Measurements from ENCODE around the gene HOXB4. TPM values are rescaled to one million over a fixed set of nuclear protein-coding genes. Genes with fewer than 3 reads are reported as not detected.
A peak's percentile ranks its signal among the peaks of the same experiment; 100 is the strongest.

Gene HOXB4
- total and polyA plus RNA-seq, 2 of the 4 experiments (the other 2 are of a cell fraction): 2.0 to 8.5 TPM

GRCh38 chr17:48586355-48587258, 8.5 kb upstream of the HOXB4 start:
- peak overlapping the region; percentile 97 for H2BK120ac ChIP-seq (ENCODE audit: low read depth, low read length)
- peak overlapping the region; percentile 84 for H2BK20ac ChIP-seq (ENCODE audit: low read depth, low read length)
- peak overlapping the region; percentile 91 for H3K4me3 ChIP-seq (ENCODE audit: insufficient read depth, low read depth, low read length)
- H2AK9ac ChIP-seq (replicated peaks; ENCODE audit: low read depth, low read length, poor library complexity): peak overlapping the region; percentile 90
- no TSS peak for BruUV-seq (replicated peaks)
- no peaks in the 10 kb centered on the region for H3K79me1 ChIP-seq (ENCODE audit: low read depth in 1 of 2, low read length in 2 of 2)
- H3K9ac ChIP-seq (ENCODE audit: low read depth, low read length): peak overlapping the region; percentile 100
- H2AK5ac ChIP-seq (ENCODE audit: low read depth, low read length): peak overlapping the region; percentile 92
- H2AFZ ChIP-seq (replicated peaks; ENCODE audit: low read length, poor library complexity): no peak overlapping the region
- CTCF ChIA-PET: interaction anchor here (2.6 kb wide), 1 partner anchor 235 kb away, joined by 15 read pairs; no protein-coding TSS in a partner anchor
- ATAC-seq (ENCODE audit: low read depth) (no peak), DNase-seq (peak; percentile 41)
- H4K20me1 ChIP-seq (ENCODE audit: insufficient read depth, low read length): no peaks in the 10 kb centered on the region; the same call in 1 of the 2 replicates
- no peaks in the 10 kb centered on the region for H3K9me3 ChIP-seq (ENCODE audit: control insufficient read depth, insufficient read depth, low read length)
- H3K4ac ChIP-seq (ENCODE audit: low read depth, low read length): peak overlapping the region; percentile 99
- intact Hi-C loops (cut with micrococcal nuclease) (no loop called here), in situ Hi-C loops (cut with MboI; ENCODE audit: low sequenced_read_pairs) (no loop called here), dilution Hi-C loops (cut with HindIII; ENCODE audit: low sequenced_read_pairs, unreplicated experiment) (no loop called here)
- no peaks in the 10 kb centered on the region; the same call in 1 of the 2 replicates for H3K9me1 ChIP-seq (ENCODE audit: insufficient read depth, low read length)
- peak overlapping the region; percentile 99 for H4K91ac ChIP-seq (ENCODE audit: insufficient read depth, low read depth, low read length)
- H3K18ac ChIP-seq (ENCODE audit: low read depth, low read length): peak overlapping the region; percentile 96
- peak overlapping the region; percentile 96 for H4K5ac ChIP-seq (ENCODE audit: low read depth, low read length)
- POLR2A ChIA-PET (ENCODE audit: unreplicated experiment): interaction anchor here (0.6 to 1.6 kb wide), 9 partner anchors 22 to 278 kb away, joined by 3 to 5 read pairs (median 4); no protein-coding TSS in a partner anchor
- peak overlapping the region; percentile 96 to 99 for H4K8ac ChIP-seq (ENCODE audit: low read depth in 2 of 2, low read length in 2 of 2)
- H2BK5ac ChIP-seq (ENCODE audit: low read depth, low read length, poor library complexity, severe bottlenecking): peak overlapping the region; percentile 99
- H3K27me3 ChIP-seq (ENCODE audit: control insufficient read depth, insufficient read depth, low read length): no peaks in the 10 kb centered on the region
- peak overlapping the region; percentile 99 for H3K14ac ChIP-seq (replicated peaks; ENCODE audit: low read depth, low read length)
- H2BK15ac ChIP-seq (ENCODE audit: low read depth, low read length): peak overlapping the region; percentile 95; the same call in 2 of the 3 replicates
- peak overlapping the region; percentile 100 for H3K56ac ChIP-seq (ENCODE audit: extremely low read depth, insufficient read depth, low read length)
- no CpG with 5 or more reads among the region's 34 CpGs for WGBS, 2 experiments (ENCODE audit: extremely low coverage in 2 of 2, insufficient read length in 1 of 2)
- H3K4me2 ChIP-seq (ENCODE audit: low read depth, low read length): peak overlapping the region; percentile 98
- H3K23ac ChIP-seq (ENCODE audit: low read depth, low read length): peak overlapping the region; percentile 99
- H3K36me3 ChIP-seq (ENCODE audit: control insufficient read depth, insufficient read depth, low read length): peaks cover 17% of the 10 kb centered on the region; the same call in 1 of the 2 replicates
- peak overlapping the region; percentile 99 for H3K27ac ChIP-seq (ENCODE audit: insufficient read depth, low read length)
- H3K4me1 ChIP-seq (ENCODE audit: control insufficient read depth, insufficient read depth, low read length): peaks cover 12% of the 10 kb centered on the region
- TF ChIP-seq MAZ (IDR thresholded peaks at IDR 0.05; ENCODE audit: borderline replicate concordance, low read depth, low read length): peak; percentile 30; the same call in 1 of the 2 replicates
- TF ChIP-seq POLR2A (IDR thresholded peaks at IDR 0.05; ENCODE audit: low read depth, low read length): no peak
- no peak for TF ChIP-seq NFE2L2 (IDR thresholded peaks at IDR 0.05; ENCODE audit: low read depth, low read length)
- TF ChIP-seq CHD1 (IDR thresholded peaks at IDR 0.05; ENCODE audit: low read depth, low read length): peak; percentile 87
- TF ChIP-seq RCOR1 (IDR thresholded peaks at IDR 0.05; ENCODE audit: insufficient replicate concordance, low read length): no peak
- no peak for TF ChIP-seq ELK1 (IDR thresholded peaks at IDR 0.05; ENCODE audit: borderline replicate concordance, low read depth, low read length)
- TF ChIP-seq RAD21 (IDR thresholded peaks at IDR 0.05; ENCODE audit: low read length): no peak
- TF ChIP-seq CEBPB (IDR thresholded peaks at IDR 0.05; ENCODE audit: low read depth, low read length): no peak
- TF ChIP-seq USF2 (IDR thresholded peaks at IDR 0.05; ENCODE audit: low read depth, low read length): no peak
- TF ChIP-seq MXI1 (IDR thresholded peaks at IDR 0.05; ENCODE audit: borderline replicate concordance, low read depth, low read length): no peak
- TF ChIP-seq SMC3 (IDR thresholded peaks at IDR 0.05; ENCODE audit: low read depth, low read length): no peak
- TF ChIP-seq RFX5 (IDR thresholded peaks at IDR 0.05; ENCODE audit: low read depth, low read length): no peak
- TF ChIP-seq FOS (IDR thresholded peaks at IDR 0.05; ENCODE audit: low read depth, low read length): no peak
- TF ChIP-seq BHLHE40 (IDR thresholded peaks at IDR 0.05; ENCODE audit: low read depth, low read length): 0 out of 2 replicates have a peak, but pooled peaks have one; percentile 3
- TF ChIP-seq MAFK (IDR thresholded peaks at IDR 0.05; ENCODE audit: low read depth, low read length): no peak
